ENCODE data around the gene LOXHD1.

Gene LOXHD1

DNA sequence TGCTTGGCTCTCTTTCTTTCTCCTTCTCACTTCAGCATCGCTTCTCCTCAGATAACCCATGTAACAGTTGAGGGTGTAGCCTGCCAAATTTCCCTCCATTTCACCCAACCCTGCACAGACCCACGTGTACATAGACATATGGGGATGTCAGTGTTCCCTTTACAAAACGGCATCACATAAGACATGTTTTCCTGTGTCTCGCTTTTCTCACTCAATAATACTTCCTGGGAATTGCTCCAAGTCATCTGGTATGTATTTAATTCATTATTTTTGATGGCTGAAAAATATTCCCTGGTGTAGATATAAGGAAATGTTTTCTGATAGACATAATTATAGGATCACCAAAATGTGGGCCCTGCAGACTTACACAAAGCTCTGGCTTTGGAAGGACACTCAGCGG, 176.8 kb downstream of the LOXHD1 start:
- POLR2A ChIA-PET: no interaction called here
- no peaks in the 10 kb centered on the region for H3K36me3 ChIP-seq (ENCODE audit: control insufficient read depth in 2 of 2, insufficient read depth in 1 of 2, low read length in 2 of 2)
- no peaks in the 10 kb centered on the region for H3K9me3 ChIP-seq (ENCODE audit: control insufficient read depth, insufficient read depth, low read depth, low read length)
- TF ChIP-seq ZNF391 (tag by site-specific recombination; IDR thresholded peaks at IDR 0.05; ENCODE audit: borderline replicate concordance, low read depth) (no peak), ZNF37A (tag by site-specific recombination; IDR thresholded peaks at IDR 0.05) (no peak), ZNF473 (tag by site-specific recombination; IDR thresholded peaks at IDR 0.05) (no peak), ZNF133 (tag by site-specific recombination; IDR thresholded peaks at IDR 0.05) (no peak), ZNF155 (tag by site-specific recombination; IDR thresholded peaks at IDR 0.05) (no peak), ZBTB7A (tag by site-specific recombination; IDR thresholded peaks at IDR 0.05; ENCODE audit: low read depth) (no peak), ZNF211 (tag by site-specific recombination; IDR thresholded peaks at IDR 0.05; ENCODE audit: low read depth) (no peak), REST (tag by site-specific recombination; IDR thresholded peaks at IDR 0.05) (no peak), ZNF529 (tag by site-specific recombination; IDR thresholded peaks at IDR 0.05; ENCODE audit: insufficient replicate concordance) (no peak), BCL11B (tag by site-specific recombination; IDR thresholded peaks at IDR 0.05; ENCODE audit: low read depth) (no peak), ZNF350 (tag by site-specific recombination; IDR thresholded peaks at IDR 0.05) (no peak), SP3 (tag by site-specific recombination; IDR thresholded peaks at IDR 0.05) (no peak), ZNF624 (tag by site-specific recombination; IDR thresholded peaks at IDR 0.05) (no peak), ZNF16 (tag by site-specific recombination; IDR thresholded peaks at IDR 0.05; ENCODE audit: low read depth) (no peak), PRDM6 (tag by site-specific recombination; IDR thresholded peaks at IDR 0.05) (no peak), ZNF654 (tag by site-specific recombination; IDR thresholded peaks at IDR 0.05; ENCODE audit: low read depth) (no peak)
- TF ChIP-seq, protein P1, sequence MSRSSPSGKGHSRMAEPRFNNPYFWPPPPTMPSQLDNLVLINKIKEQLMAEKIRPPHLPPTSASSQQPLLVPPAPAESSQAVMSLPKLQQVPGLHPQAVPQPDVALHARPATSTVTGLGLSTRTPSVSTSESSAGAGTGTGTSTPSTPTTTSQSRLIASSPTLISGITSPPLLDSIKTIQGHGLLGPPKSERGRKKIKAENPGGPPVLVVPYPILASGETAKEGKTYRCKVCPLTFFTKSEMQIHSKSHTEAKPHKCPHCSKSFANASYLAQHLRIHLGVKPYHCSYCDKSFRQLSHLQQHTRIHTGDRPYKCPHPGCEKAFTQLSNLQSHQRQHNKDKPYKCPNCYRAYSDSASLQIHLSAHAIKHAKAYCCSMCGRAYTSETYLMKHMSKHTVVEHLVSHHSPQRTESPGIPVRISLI (tag by site-specific recombination; IDR thresholded peaks at IDR 0.05): no peak
- TF ChIP-seq, protein P2, sequence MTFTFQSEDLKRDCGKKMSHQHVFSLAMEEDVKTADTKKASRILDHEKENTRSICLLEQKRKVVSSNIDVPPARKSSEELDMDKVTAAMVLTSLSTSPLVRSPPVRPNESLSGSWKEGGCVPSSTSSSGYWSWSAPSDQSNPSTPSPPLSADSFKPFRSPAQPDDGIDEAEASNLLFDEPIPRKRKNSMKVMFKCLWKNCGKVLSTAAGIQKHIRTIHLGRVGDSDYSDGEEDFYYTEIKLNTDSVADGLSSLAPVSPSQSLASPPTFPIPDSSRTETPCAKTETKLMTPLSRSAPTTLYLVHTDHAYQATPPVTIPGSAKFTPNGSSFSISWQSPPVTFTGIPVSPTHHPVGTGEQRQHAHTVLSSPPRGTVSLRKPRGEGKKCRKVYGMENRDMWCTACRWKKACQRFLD (tag by site-specific recombination; IDR thresholded peaks at IDR 0.05): no peak
- H3K27ac ChIP-seq (ENCODE audit: extremely low read depth, low read depth, low read length): no peak overlapping the region
- H3K4me3 ChIP-seq (ENCODE audit: low read depth, low read length): no peak overlapping the region
- H3K4me1 ChIP-seq (ENCODE audit: control insufficient read depth, insufficient read depth, low read length): no peaks in the 10 kb centered on the region; the same call in 1 of the 2 replicates
- CTCF ChIA-PET: interaction anchor here (0.5 to 8.6 kb wide), 17 partner anchors 9 to 1026 kb away, joined by 3 to 77 read pairs (median 4); a partner anchor contains a TSS

DNA sequence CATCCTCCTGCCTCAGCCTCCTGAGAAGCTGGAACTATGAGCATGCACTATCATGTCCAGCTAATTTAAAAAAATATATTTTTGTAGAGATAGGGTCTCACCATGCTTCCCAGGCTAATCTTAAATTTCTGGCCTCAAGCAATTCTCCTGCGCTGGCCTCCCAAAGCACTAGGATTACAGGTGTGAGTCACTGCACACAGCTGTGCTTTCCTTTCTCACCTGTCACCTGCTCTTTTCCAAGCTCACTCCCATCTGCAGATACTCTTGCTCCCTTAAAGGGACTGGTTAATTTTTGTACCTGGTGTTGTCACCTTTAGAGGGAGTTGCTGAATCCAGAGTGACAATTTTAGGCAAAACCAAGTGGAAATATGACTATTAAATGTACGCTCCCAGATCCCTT, 178.2 kb downstream of the LOXHD1 start:
- H3K4me3 ChIP-seq (ENCODE audit: low read depth, low read length): no peak overlapping the region
- no peaks in the 10 kb centered on the region for H3K36me3 ChIP-seq (ENCODE audit: control insufficient read depth in 2 of 2, insufficient read depth in 1 of 2, low read length in 2 of 2)
- no peak overlapping the region for H3K27ac ChIP-seq (ENCODE audit: extremely low read depth, low read depth, low read length)
- H3K9me3 ChIP-seq (ENCODE audit: control insufficient read depth, insufficient read depth, low read depth, low read length): no peaks in the 10 kb centered on the region
- H3K4me1 ChIP-seq (ENCODE audit: control insufficient read depth, insufficient read depth, low read length): no peaks in the 10 kb centered on the region; the same call in 1 of the 2 replicates
- ChIA-PET POLR2A (no interaction called here), CTCF (interaction anchor here (0.6 to 8.6 kb wide), 6 partner anchors 10 to 401 kb away, joined by 3 to 77 read pairs (median 3); no protein-coding TSS in a partner anchor)
- TF ChIP-seq ZNF175 (tag by site-specific recombination; IDR thresholded peaks at IDR 0.05) (no peak), ZNF223 (tag by site-specific recombination; IDR thresholded peaks at IDR 0.05) (no peak), REPIN1 (tag by site-specific recombination; IDR thresholded peaks at IDR 0.05; ENCODE audit: low read depth) (no peak), EGR2 (tag by site-specific recombination; IDR thresholded peaks at IDR 0.05; ENCODE audit: low read depth) (no peak), PRDM10 (tag by site-specific recombination; IDR thresholded peaks at IDR 0.05) (no peak), ZNF791 (tag by site-specific recombination; IDR thresholded peaks at IDR 0.05) (no peak), KLF16 (tag by site-specific recombination; IDR thresholded peaks at IDR 0.05) (no peak), ZNF571 (tag by site-specific recombination; IDR thresholded peaks at IDR 0.05) (no peak)

All from HEK293 (cell line).